ENCODE results near the gene MAN1C1. TPM values are rescaled to one million over a fixed set of nuclear protein-coding genes. Genes with fewer than 3 reads are reported as not detected.

Gene MAN1C1
- total RNA-seq, 2 donors from 2014 or later: 2.2 to 4.3 TPM

DNA sequence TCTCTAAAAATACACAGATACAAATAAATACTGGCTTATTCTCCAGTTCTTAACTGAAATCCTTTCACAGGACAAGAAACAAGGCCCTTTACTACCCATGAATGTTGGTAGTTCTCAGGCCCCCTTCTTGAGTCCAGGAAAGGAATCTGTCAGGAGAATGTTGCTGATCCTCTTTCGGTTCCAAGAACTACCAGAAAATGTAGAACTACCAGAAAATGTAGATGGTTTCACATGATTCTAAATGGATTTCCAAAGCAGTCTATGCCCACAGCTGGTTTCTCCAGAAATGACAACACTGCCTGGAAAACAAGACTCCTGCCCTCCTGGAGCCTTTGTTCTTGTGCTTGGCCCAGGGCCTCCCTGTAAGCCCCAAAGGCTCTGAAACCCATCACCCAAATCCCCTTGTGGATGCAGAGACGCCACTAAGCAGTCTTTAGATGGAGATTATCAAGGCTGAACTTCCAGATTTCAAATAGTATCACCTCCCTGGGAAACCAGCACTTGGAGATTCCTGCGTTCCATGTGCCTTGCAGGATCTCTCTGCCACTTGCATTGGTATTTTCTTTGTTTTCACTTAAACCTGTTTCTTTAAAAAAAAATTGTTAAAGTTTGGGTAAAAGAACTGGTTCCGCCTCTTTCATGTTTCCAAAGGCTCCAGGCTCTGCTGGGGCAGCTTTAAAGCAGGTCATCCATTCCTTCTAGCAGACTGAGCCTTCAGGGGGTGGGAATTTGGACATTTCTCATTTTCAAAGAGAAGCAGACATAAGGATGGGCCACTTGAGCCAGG lies 53.4 kb downstream of the MAN1C1 start:
- DNase-seq: no peak
- Mint-ChIP-seq H3K27ac (no peak overlapping the region), H3K9me3 (peaks cover 8% of the 10 kb centered on the region), H3K4me1 (peaks cover 24% of the 10 kb centered on the region), H3K36me3 (ENCODE audit: low read depth) (no peaks in the 10 kb centered on the region), H3K4me3 (no peak overlapping the region), H3K27me3 (ENCODE audit: insufficient read depth) (no peaks in the 10 kb centered on the region)
- Histone ChIP-seq H3K4me3 (ENCODE audit: low read length) (no peak overlapping the region), H3K9me3 (ENCODE audit: control insufficient read depth, low read length) (no peaks in the 10 kb centered on the region), H3K27ac (ENCODE audit: low read depth, low read length) (no peak overlapping the region), H3K36me3 (ENCODE audit: control insufficient read depth, insufficient read depth, low read length) (no peaks in the 10 kb centered on the region), H3K9ac (ENCODE audit: extremely low read depth, low read length, poor library complexity, severe bottlenecking) (no peak overlapping the region), H3K4me1 (ENCODE audit: control insufficient read depth, insufficient read depth, low read length) (no peaks in the 10 kb centered on the region), H3K27me3 (ENCODE audit: control insufficient read depth, insufficient read depth, low read length, poor library complexity, severe bottlenecking) (no peaks in the 10 kb centered on the region)
- TF ChIP-seq, protein P1, sequence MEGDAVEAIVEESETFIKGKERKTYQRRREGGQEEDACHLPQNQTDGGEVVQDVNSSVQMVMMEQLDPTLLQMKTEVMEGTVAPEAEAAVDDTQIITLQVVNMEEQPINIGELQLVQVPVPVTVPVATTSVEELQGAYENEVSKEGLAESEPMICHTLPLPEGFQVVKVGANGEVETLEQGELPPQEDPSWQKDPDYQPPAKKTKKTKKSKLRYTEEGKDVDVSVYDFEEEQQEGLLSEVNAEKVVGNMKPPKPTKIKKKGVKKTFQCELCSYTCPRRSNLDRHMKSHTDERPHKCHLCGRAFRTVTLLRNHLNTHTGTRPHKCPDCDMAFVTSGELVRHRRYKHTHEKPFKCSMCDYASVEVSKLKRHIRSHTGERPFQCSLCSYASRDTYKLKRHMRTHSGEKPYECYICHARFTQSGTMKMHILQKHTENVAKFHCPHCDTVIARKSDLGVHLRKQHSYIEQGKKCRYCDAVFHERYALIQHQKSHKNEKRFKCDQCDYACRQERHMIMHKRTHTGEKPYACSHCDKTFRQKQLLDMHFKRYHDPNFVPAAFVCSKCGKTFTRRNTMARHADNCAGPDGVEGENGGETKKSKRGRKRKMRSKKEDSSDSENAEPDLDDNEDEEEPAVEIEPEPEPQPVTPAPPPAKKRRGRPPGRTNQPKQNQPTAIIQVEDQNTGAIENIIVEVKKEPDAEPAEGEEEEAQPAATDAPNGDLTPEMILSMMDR (conservative IDR thresholded peaks at IDR 0.05): no peak
- WGBS, 2 experiments (ENCODE audit: insufficient coverage in 1 of 2, insufficient read length in 1 of 2): 96 to 100% methylated on average over 3 to 4 of the region's 4 CpGs

DNA sequence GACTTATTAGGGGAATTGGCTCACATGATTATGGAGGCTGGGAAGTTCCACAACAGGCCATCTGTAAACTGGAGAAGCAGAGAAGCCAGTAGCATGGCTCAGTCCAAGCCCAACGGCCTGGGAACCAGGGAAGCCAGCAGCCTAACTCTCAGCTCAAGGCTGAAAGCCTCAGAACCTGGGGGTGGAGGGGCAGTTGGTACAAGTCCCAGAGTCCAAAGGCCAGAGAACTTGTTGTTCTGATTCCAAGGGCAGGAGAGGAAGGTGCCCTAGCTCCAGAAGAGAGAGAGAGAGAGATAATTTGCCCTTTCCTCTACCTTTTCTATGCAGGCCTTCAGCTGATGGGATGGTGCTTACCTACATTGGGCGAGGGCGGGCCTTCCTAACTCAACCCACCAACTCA lies 55.3 kb downstream of the MAN1C1 start:
- Histone ChIP-seq H3K4me1 (ENCODE audit: control insufficient read depth, insufficient read depth, low read length) (no peaks in the 10 kb centered on the region), H3K27ac (ENCODE audit: low read depth, low read length) (no peak overlapping the region), H3K9me3 (ENCODE audit: control insufficient read depth, low read length) (no peaks in the 10 kb centered on the region), H3K9ac (ENCODE audit: extremely low read depth, low read length, poor library complexity, severe bottlenecking) (no peak overlapping the region), H3K4me3 (ENCODE audit: low read length) (no peak overlapping the region), H3K27me3 (ENCODE audit: control insufficient read depth, insufficient read depth, low read length, poor library complexity, severe bottlenecking) (no peaks in the 10 kb centered on the region), H3K36me3 (ENCODE audit: control insufficient read depth, insufficient read depth, low read length) (no peaks in the 10 kb centered on the region)
- Mint-ChIP-seq H3K4me3 (no peak overlapping the region), H3K9me3 (peaks cover 8% of the 10 kb centered on the region), H3K27me3 (ENCODE audit: insufficient read depth) (no peaks in the 10 kb centered on the region), H3K27ac (no peak overlapping the region), H3K36me3 (ENCODE audit: low read depth) (no peaks in the 10 kb centered on the region), H3K4me1 (peaks cover 20% of the 10 kb centered on the region)
- no peak for DNase-seq
- 90 to 100% methylated on average over 1 to 3 of the region's 3 CpGs for WGBS, 2 experiments (ENCODE audit: insufficient coverage in 1 of 2, insufficient read length in 1 of 2)
- TF ChIP-seq, protein P1 (conservative IDR thresholded peaks at IDR 0.05): no peak

DNA sequence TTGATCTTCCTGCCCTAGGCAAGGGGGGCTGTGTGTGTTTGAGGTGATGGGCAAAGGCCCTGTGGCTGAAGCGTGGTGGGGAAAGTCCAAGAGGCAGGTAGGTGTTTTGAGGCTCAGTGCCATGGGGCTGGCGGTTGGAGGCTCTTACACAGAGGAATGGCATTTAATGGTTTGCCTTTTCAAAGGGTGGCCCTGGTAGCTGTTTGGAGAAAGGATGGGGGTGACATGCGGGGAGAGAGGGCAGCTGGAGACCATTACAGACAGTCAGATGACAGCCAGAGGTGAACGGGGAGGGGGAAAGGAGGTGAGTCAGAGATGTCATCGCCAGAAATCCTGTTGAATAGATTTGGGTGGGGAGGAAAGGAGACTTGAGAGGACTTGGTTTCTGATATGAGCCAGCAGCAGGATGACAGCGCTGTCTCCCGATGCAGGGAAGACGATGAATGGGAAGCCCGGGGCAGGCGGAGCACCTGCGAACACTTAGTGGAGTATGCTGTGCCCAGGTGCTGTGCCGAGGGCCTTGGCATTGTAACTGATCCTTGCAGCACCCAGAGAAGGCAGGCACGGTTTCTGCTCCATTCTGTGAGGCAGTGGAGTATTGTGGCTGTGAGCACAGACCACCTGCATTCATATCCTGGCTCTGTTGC lies 56.3 kb downstream of the MAN1C1 start:
- peaks cover 8% of the 10 kb centered on the region for H3K9me3 Mint-ChIP-seq
- Histone ChIP-seq H3K27ac (ENCODE audit: low read depth, low read length) (no peak overlapping the region), H3K4me3 (ENCODE audit: low read length) (no peak overlapping the region), H3K9ac (ENCODE audit: extremely low read depth, low read length, poor library complexity, severe bottlenecking) (no peak overlapping the region), H3K9me3 (ENCODE audit: control insufficient read depth, low read length) (no peaks in the 10 kb centered on the region), H3K27me3 (ENCODE audit: control insufficient read depth, insufficient read depth, low read length, poor library complexity, severe bottlenecking) (no peaks in the 10 kb centered on the region), H3K36me3 (ENCODE audit: control insufficient read depth, insufficient read depth, low read length) (no peaks in the 10 kb centered on the region), H3K4me1 (ENCODE audit: control insufficient read depth, insufficient read depth, low read length) (no peaks in the 10 kb centered on the region)
- no peak overlapping the region for H3K27ac Mint-ChIP-seq
- no peak for DNase-seq
- no peaks in the 10 kb centered on the region for H3K27me3 Mint-ChIP-seq (ENCODE audit: insufficient read depth)
- WGBS, 2 experiments (ENCODE audit: insufficient coverage in 1 of 2, insufficient read length in 1 of 2): 81 to 89% methylated on average over 9 to 13 of the region's 13 CpGs
- H3K36me3 Mint-ChIP-seq (ENCODE audit: low read depth): no peaks in the 10 kb centered on the region
- H3K4me1 Mint-ChIP-seq: peaks cover 19% of the 10 kb centered on the region
- TF ChIP-seq, protein P1 (conservative IDR thresholded peaks at IDR 0.05): no peak
- H3K4me3 Mint-ChIP-seq: no peak overlapping the region
